Lower leg skin (tissue), 3 donors: ENCODE data around the gene CDC25C.

Experiments used
- CTCF ChIP-seq, 3 donors: fragments of 450-650 bp; IDR thresholded peaks; one replicate each; pipeline ENCODE4 v1.5.1; 2016; ENCODE audit warnings: antibody characterized with exemption in 3 of 3, mild to moderate bottlenecking in 3 of 3, moderate library complexity in 2 of 3
- POLR2A ChIP-seq, 2 donors: fragments of 450-650 bp; IDR thresholded peaks; one replicate each; pipeline ENCODE4 v1.6.1; 2016 to 2017; ENCODE audit warnings: antibody characterized with exemption in 2 of 2, mild to moderate bottlenecking in 1 of 2, moderate library complexity in 1 of 2

- no peak for TF ChIP-seq POLR2A (IDR thresholded peaks at IDR 0.05)
- no peak for TF ChIP-seq CTCF (IDR thresholded peaks at IDR 0.05)
Measured at GRCh38 chr5:138287246-138287645, 44.4 kb downstream of the CDC25C start.
